Cardiac muscle cell (in vitro differentiated cells and primary cell): ENCODE measurements around the gene CTNND2. TPM values are rescaled to one million over a fixed set of nuclear protein-coding genes. Genes with fewer than 3 reads are reported as not detected.

Source experiments
- DNase-seq, 2 donors: peaks; one replicate each; pipeline versions ENCODE4 v3.0.0 to v3.0.0-alpha.2; 2010 to 2017; ENCODE audit warnings: low read depth in 1 of 2, low spot score in 1 of 2
- H3K27ac ChIP-seq: fragments of 200-600 bp; sonication (generic); 2 replicates; pipeline ENCODE4 v1.5.1; 2016
- H3K27me3 ChIP-seq: fragments of 200-600 bp; sonication (generic); 2 replicates; pipeline ENCODE4 v1.6.0; 2016; ENCODE audit warnings: control low read depth
- H3K36me3 ChIP-seq: fragments of 200-600 bp; sonication (generic); 2 replicates; pipeline ENCODE4 v1.5.1; 2016; ENCODE audit warnings: control low read depth
- H3K4me1 ChIP-seq: fragments of 200-600 bp; sonication (generic); 2 replicates; pipeline ENCODE4 v1.8.1; 2017; ENCODE audit warnings: low read depth, mild to moderate bottlenecking, mixed run types
- H3K4me3 ChIP-seq: fragments of 200-600 bp; sonication (generic); 2 replicates; pipeline ENCODE4 v1.5.1; 2016; ENCODE audit warnings: mild to moderate bottlenecking
- H3K9me3 ChIP-seq: fragments of 200-600 bp; sonication (generic); 2 replicates; pipeline ENCODE4 v1.5.1; 2017; ENCODE audit warnings: low read depth, mild to moderate bottlenecking, control low read depth
- CTCF ChIP-seq: IDR thresholded peaks from 2 replicates; pipeline ENCODE4 v1.5.1; 2012; ENCODE audit warnings: low read depth, mild to moderate bottlenecking, low read length
- polyA plus RNA-seq: library from polyadenylated mRNA; unstranded; fragments of >200 nt; fragmentation: Nextera tagmentation; extraction: Ambion mirVana; gene quantifications from 2 replicates; pipeline ENCODE4 v1.2.1, GENCODE V29; 2016
- total RNA-seq: library from RNA; depleted of rRNA; stranded (reverse); fragments of >200 nt; gene quantifications from 2 replicates; pipeline ENCODE4 v1.2.3, GENCODE V29; 2016

Gene CTNND2
- total and polyA plus RNA-seq, 2 experiments from 2014 or later: 11.0 to 12.7 TPM

DNA sequence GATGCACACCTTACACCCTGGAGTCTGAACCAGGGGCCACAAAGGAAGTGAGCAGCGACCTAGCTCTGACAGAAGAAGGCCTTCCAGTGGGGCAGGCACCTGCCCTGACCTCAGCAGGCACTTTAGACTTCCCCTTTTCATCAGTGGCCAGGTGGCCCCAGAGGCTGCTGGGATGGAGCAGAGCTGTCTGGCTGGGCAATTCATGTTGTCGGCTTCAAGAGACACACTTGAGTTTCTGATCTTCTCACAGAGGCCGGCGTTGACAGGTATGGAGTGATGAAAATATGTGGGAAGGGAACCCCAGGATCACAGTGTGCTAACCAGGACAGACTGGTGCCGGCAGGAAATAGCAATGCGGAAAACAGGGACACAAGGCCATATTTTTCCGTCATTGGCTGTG lies 375.5 kb downstream of the CTNND2 start:
- Histone ChIP-seq H3K27ac (peak overlapping the region; percentile 79), H3K4me3 (no peak overlapping the region), H3K9me3 (no peaks in the 10 kb centered on the region), H3K36me3 (no peaks in the 10 kb centered on the region), H3K4me1 (peaks cover 28% of the 10 kb centered on the region), H3K27me3 (no peaks in the 10 kb centered on the region)
- DNase-seq: peak in 1 of 2 donors; percentile 92
- TF ChIP-seq CTCF: no peak

GRCh38 chr5:11527652-11528349 lies 376.4 kb downstream of the CTNND2 start:
- TF ChIP-seq CTCF: no peak
- Histone ChIP-seq H3K27me3 (no peaks in the 10 kb centered on the region), H3K27ac (no peak overlapping the region), H3K9me3 (no peaks in the 10 kb centered on the region), H3K4me3 (no peak overlapping the region), H3K36me3 (no peaks in the 10 kb centered on the region), H3K4me1 (peaks cover 33% of the 10 kb centered on the region)
- DNase-seq: no peak

DNA sequence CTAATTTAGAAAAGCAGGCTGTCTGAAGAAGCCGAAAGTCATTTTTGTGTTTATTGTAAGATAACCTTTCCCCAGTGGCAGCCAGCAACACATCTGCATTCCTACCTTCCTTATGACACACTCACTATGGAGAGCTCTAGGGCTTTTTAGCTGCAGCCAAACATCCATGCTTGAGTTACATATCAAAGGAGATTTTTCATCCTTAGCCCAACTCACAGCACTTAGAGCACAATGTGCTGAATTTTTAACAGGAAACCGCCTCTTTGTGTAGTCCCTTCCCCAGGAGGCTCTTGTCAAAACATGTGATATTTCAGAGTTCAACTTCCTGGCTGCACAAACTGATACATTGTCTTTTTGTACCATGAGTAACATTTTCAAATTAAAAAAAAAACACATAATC lies 379.2 kb downstream of the CTNND2 start:
- Histone ChIP-seq H3K36me3 (no peaks in the 10 kb centered on the region), H3K9me3 (no peaks in the 10 kb centered on the region), H3K4me1 (peaks cover 43% of the 10 kb centered on the region), H3K4me3 (no peak overlapping the region), H3K27me3 (no peaks in the 10 kb centered on the region), H3K27ac (no peak overlapping the region)
- TF ChIP-seq CTCF: no peak
- DNase-seq: no peak

DNA sequence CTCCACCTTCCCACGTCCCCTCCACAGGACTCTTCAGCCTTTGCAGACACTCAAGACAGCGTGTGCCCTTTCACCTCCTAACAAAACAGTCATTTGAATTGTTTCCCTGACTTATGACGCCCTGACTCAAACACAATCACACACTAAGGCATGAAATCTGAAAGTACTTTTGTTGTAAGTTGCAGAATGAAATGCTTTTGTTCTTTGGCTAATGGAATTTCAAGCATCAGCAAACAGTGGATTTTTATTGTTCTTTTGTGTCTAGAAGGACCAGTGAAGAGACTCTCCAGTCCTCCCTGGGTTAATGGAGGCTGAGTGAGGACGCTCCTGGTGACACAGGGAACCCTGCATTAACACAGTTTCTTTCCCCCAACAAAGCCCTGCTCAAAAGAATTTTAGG lies 380.1 kb downstream of the CTNND2 start:
- TF ChIP-seq CTCF: no peak
- Histone ChIP-seq H3K4me1 (peaks cover 39% of the 10 kb centered on the region), H3K4me3 (no peak overlapping the region), H3K27me3 (no peaks in the 10 kb centered on the region), H3K27ac (peak overlapping the region; percentile 41), H3K36me3 (no peaks in the 10 kb centered on the region), H3K9me3 (no peaks in the 10 kb centered on the region)
- DNase-seq: no peak

DNA sequence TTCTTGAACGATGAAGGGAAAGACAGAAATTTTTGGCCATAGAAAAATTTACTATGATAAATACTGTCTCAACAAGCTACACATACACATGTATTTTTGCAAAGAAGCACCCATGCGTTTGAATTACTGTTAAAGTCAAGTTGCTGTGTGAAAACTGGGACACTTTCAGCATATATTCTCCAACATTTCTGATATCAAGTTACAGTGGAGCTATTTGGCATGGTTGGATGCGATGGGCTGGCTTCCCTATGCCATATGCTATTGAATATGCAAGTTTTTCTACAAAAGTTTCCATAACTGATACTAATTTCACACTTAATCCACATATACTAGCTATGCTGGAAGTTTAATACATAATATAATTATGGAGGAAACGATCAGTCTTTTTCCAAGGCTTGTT lies 381.4 kb downstream of the CTNND2 start:
- no peaks in the 10 kb centered on the region for H3K9me3 ChIP-seq
- H3K4me1 ChIP-seq: peaks cover 41% of the 10 kb centered on the region
- no peaks in the 10 kb centered on the region for H3K27me3 ChIP-seq
- H3K36me3 ChIP-seq: no peaks in the 10 kb centered on the region
- H3K4me3 ChIP-seq: no peak overlapping the region
- no peak for DNase-seq
- H3K27ac ChIP-seq: no peak overlapping the region
- TF ChIP-seq CTCF: no peak
